Liver (tissue), 9 donors: ENCODE measurements around the gene RNF31. TPM values are rescaled to one million over a fixed set of nuclear protein-coding genes. Genes with fewer than 3 reads are reported as not detected.
A peak's percentile ranks its signal among the peaks of the same experiment; 100 is the strongest.

Experiments used
- DNase-seq: peaks from one replicate; pipeline ENCODE4 v3.0.0-alpha.2; 2017; ENCODE audit warnings: low spot score
- H3K27ac ChIP-seq, 2 donors: one replicate each; pipeline ENCODE4 v1.7.0; 2013; ENCODE audit warnings: inconsistent platforms in 2 of 2, low read length in 2 of 2, control low read depth in 1 of 2, low read depth in 1 of 2, mild to moderate bottlenecking in 1 of 2
- H3K27me3 ChIP-seq, 4 donors: one replicate each; pipeline versions ENCODE4 v1.6.1 to v1.7.0; 2013; ENCODE audit warnings: low read length in 3 of 4, inconsistent platforms in 1 of 4, mild to moderate bottlenecking in 1 of 4, moderate library complexity in 1 of 4; ENCODE audit not compliant: control insufficient read depth in 4 of 4, insufficient read depth in 4 of 4
- H3K36me3 ChIP-seq, 4 donors: one replicate each; pipeline versions ENCODE4 v1.6.1 to v1.7.0; 2013; ENCODE audit warnings: low read length in 3 of 4, mild to moderate bottlenecking in 3 of 4, low read depth in 1 of 4, moderate library complexity in 1 of 4; ENCODE audit not compliant: control insufficient read depth in 4 of 4, insufficient read depth in 3 of 4
- H3K4me1 ChIP-seq, 4 donors: one replicate each; pipeline versions ENCODE4 v1.6.1 to v1.7.0; 2013; ENCODE audit warnings: low read length in 3 of 4, mild to moderate bottlenecking in 3 of 4, moderate library complexity in 1 of 4; ENCODE audit not compliant: control insufficient read depth in 4 of 4, insufficient read depth in 4 of 4
- H3K4me3 ChIP-seq, 3 donors: one replicate each; pipeline versions ENCODE4 v1.6.1 to v1.7.0; 2013; ENCODE audit warnings: low read length in 3 of 3, control low read depth in 1 of 3, low read depth in 1 of 3, mild to moderate bottlenecking in 1 of 3
- H3K9ac ChIP-seq, 2 donors: one replicate each; pipeline ENCODE4 v1.7.0; 2013; ENCODE audit warnings: low read length in 2 of 2, mild to moderate bottlenecking in 2 of 2, moderate library complexity in 2 of 2, control low read depth in 1 of 2, low read depth in 1 of 2
- H3K9me3 ChIP-seq, 4 donors: one replicate each; pipeline versions ENCODE4 v1.6.1 to v1.7.0; 2013; ENCODE audit warnings: low read length in 3 of 4; ENCODE audit not compliant: control insufficient read depth in 4 of 4
- CTCF ChIP-seq: fragments of 150-350 bp; IDR thresholded peaks from 2 replicates; pipeline ENCODE4 v1.5.1; 2017; ENCODE audit warnings: improper control_type of control experiment, low read depth, low read length; ENCODE audit not compliant: missing input control
- FOXA1 ChIP-seq: IDR thresholded peaks from 2 replicates; pipeline ENCODE4 v1.6.1; 2016; ENCODE audit warnings: antibody characterized with exemption
- FOXA2 ChIP-seq: IDR thresholded peaks from 2 replicates; pipeline ENCODE4 v1.6.1; 2016; ENCODE audit warnings: antibody characterized with exemption
- GABPA ChIP-seq, 2 donors: IDR thresholded peaks in 1 of 2; conservative IDR thresholded peaks in 1 of 2; 2 replicates each; pipeline ENCODE4 v1.6.1; 2016; ENCODE audit warnings: antibody characterized with exemption in 2 of 2, mild to moderate bottlenecking in 1 of 2, moderate library complexity in 1 of 2
- HNF4A ChIP-seq, 2 donors: conservative IDR thresholded peaks; 2 replicates each; pipeline ENCODE4 v1.6.1; 2016; ENCODE audit warnings: antibody characterized with exemption in 2 of 2, mild to moderate bottlenecking in 2 of 2
- HNF4G ChIP-seq: IDR thresholded peaks from 2 replicates; pipeline ENCODE4 v1.6.1; 2016; ENCODE audit warnings: antibody characterized with exemption
- JUND ChIP-seq, 2 donors: IDR thresholded peaks; 2 replicates each; pipeline ENCODE4 v1.6.1; 2016; ENCODE audit warnings: antibody characterized with exemption in 2 of 2
- NR2F2 ChIP-seq: IDR thresholded peaks from 2 replicates; pipeline ENCODE4 v1.6.1; 2016; ENCODE audit warnings: antibody characterized with exemption
- RAD21 ChIP-seq, 2 donors: IDR thresholded peaks; 2 replicates each; pipeline ENCODE4 v1.6.1; 2016; ENCODE audit warnings: antibody characterized with exemption in 2 of 2, mild to moderate bottlenecking in 2 of 2
- RXRA ChIP-seq, 2 donors: IDR thresholded peaks; 2 replicates each; pipeline ENCODE4 v1.6.1; 2017 to 2018; ENCODE audit warnings: antibody characterized with exemption in 2 of 2, mild to moderate bottlenecking in 1 of 2
- SP1 ChIP-seq: IDR thresholded peaks from 2 replicates; pipeline ENCODE4 v1.6.1; 2018; ENCODE audit warnings: antibody characterized with exemption, mild to moderate bottlenecking
- YY1 ChIP-seq: IDR thresholded peaks from 2 replicates; pipeline ENCODE4 v1.6.1; 2016; ENCODE audit warnings: antibody characterized with exemption, mild to moderate bottlenecking
- WGBS: extraction: QIAGEN DNeasy Blood & Tissue Kit; methylation state at CpG from one replicate; pipeline ENCODE4 v1.1.7; 2013; 5-methylcytosine and 5-hydroxymethylcytosine counted together
- polyA plus RNA-seq, 2 donors: library from polyadenylated mRNA; stranded (reverse) in 1 of 2; unstranded in 1 of 2; fragments of 200-250 nt in 1 of 2; fragments of >200 nt in 1 of 2; fragmentation: Nextera tagmentation in 1 of 2; extraction: Ambion mirVana in 1 of 2; gene quantifications; one replicate each; pipeline versions ENCODE4 v1.2.1 to v1.2.3, GENCODE V29; 2013 to 2015
- total RNA-seq, 2 donors: library from RNA; depleted of rRNA; stranded (reverse); fragments of >200 nt; gene quantifications; one replicate each; pipeline ENCODE4 v1.2.3, GENCODE V29; 2014
- TF ChIP-seq, protein P1 (sequence below): IDR thresholded peaks from 2 replicates; pipeline ENCODE4 v1.6.1; 2016; ENCODE audit warnings: antibody characterized with exemption, mild to moderate bottlenecking
- donor health status: healthy.
- donor health status: healthy.
- donor health status: healthy.
- donor health status: healthy.
- donor health status: healthy.

The RNF31 gene
- total and polyA plus RNA-seq, 4 donors, result 16.3 to 36.0 (median 20.9) TPM

DNA sequence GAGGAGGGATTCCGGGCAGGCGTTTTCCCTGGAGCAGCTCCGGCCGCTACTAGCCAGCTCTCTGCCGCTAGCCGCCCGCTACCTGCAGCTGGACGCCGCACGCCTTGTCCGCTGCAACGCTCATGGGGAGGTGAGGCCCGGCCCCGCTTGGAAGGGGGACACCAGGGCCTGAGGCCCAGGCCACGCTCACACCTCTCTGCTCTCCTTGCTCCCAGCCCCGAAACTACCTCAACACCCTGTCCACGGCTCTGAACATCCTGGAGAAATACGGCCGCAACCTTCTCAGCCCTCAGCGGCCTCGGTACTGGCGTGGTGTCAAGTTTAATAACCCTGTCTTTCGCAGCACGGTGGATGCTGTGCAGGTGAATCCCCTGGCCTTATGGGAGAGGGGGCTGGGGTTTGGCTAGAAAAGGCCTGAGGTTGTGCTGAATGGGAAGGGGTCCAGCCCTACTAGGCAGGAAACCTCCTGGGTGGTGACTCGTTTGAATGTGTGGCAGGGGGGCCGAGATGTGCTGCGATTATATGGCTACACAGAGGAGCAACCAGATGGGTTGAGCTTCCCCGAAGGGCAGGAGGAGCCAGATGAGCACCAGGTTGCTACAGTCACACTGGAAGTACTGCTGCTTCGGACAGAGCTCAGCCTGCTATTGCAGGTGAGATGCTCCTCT, 597 bp downstream of the RNF31 start:
- 6% methylated on average over 29 of the region's 29 CpGs for WGBS

GRCh38 chr14:24149302-24149969, 2.1 kb downstream of the RNF31 start:
- H3K4me1 ChIP-seq, result peaks cover 3 to 32% (median 21%) of the 10 kb centered on the region in 4 donors
- peaks cover 1 to 35% (median 31%) of the 10 kb centered on the region in 4 donors for H3K36me3 ChIP-seq
- DNase-seq, result no peak
- no peak overlapping the region for H3K9ac ChIP-seq
- H3K9me3 ChIP-seq, result no peaks in the 10 kb centered on the region
- TF ChIP-seq YY1, result no peak
- H3K27me3 ChIP-seq, result no peaks in the 10 kb centered on the region
- H3K27ac ChIP-seq, result no peak overlapping the region
- no peak overlapping the region for H3K4me3 ChIP-seq
- WGBS, result 96% methylated on average over 3 of the region's 3 CpGs

More for the DNA sequence above, 597 bp downstream of the RNF31 start:
- DNase-seq, result no peak
- H3K9ac ChIP-seq, result peak overlapping the region; percentile 57 to 79
- H3K4me3 ChIP-seq, result peak overlapping the region; percentile 87 to 97 (median 93)
- H3K27me3 ChIP-seq, result no peaks in the 10 kb centered on the region
- TF ChIP-seq RAD21 (IDR thresholded peaks at IDR 0.05), result no peak
- TF ChIP-seq FOXA1, result no peak
- TF ChIP-seq JUND (IDR thresholded peaks at IDR 0.05), result no peak
- no peak for TF ChIP-seq FOXA2
- TF ChIP-seq, protein P1, sequence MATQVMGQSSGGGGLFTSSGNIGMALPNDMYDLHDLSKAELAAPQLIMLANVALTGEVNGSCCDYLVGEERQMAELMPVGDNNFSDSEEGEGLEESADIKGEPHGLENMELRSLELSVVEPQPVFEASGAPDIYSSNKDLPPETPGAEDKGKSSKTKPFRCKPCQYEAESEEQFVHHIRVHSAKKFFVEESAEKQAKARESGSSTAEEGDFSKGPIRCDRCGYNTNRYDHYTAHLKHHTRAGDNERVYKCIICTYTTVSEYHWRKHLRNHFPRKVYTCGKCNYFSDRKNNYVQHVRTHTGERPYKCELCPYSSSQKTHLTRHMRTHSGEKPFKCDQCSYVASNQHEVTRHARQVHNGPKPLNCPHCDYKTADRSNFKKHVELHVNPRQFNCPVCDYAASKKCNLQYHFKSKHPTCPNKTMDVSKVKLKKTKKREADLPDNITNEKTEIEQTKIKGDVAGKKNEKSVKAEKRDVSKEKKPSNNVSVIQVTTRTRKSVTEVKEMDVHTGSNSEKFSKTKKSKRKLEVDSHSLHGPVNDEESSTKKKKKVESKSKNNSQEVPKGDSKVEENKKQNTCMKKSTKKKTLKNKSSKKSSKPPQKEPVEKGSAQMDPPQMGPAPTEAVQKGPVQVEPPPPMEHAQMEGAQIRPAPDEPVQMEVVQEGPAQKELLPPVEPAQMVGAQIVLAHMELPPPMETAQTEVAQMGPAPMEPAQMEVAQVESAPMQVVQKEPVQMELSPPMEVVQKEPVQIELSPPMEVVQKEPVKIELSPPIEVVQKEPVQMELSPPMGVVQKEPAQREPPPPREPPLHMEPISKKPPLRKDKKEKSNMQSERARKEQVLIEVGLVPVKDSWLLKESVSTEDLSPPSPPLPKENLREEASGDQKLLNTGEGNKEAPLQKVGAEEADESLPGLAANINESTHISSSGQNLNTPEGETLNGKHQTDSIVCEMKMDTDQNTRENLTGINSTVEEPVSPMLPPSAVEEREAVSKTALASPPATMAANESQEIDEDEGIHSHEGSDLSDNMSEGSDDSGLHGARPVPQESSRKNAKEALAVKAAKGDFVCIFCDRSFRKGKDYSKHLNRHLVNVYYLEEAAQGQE, result no peak
- no peak for TF ChIP-seq CTCF
- no peak for TF ChIP-seq SP1
- TF ChIP-seq HNF4A (conservative IDR thresholded peaks at IDR 0.05), result no peak
- TF ChIP-seq GABPA (IDR thresholded peaks at IDR 0.05 in 1 of 2, conservative IDR thresholded peaks at IDR 0.05 in 1 of 2), result no peak
- H3K9me3 ChIP-seq, result no peaks in the 10 kb centered on the region
- H3K4me1 ChIP-seq, result peaks cover 3 to 35% (median 21%) of the 10 kb centered on the region in 4 donors
- H3K36me3 ChIP-seq, result peaks cover 5 to 43% (median 34%) of the 10 kb centered on the region in 4 donors
- H3K27ac ChIP-seq, result peak overlapping the region; percentile 89 to 91

DNA sequence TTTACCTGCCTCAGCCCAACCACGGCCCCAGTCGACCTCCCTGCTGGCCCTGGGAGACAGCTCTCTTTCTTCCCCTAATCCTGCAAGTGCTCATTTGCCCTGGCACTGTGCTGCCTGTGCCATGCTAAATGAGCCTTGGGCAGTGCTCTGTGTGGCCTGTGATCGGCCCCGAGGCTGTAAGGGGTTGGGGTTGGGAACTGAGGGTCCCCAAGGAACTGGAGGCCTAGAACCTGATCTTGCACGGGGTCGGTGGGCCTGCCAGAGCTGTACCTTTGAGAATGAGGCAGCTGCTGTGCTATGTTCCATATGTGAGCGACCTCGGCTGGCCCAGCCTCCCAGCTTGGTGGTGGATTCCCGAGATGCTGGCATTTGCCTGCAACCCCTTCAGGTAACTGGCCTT, 2.8 kb downstream of the RNF31 start:
- Histone ChIP-seq H3K4me3 (no peak overlapping the region), H3K27me3 (no peaks in the 10 kb centered on the region), H3K36me3 (peaks cover 3 to 40% (median 35%) of the 10 kb centered on the region in 4 donors), H3K9me3 (no peaks in the 10 kb centered on the region), H3K9ac (no peak overlapping the region), H3K27ac (no peak overlapping the region), H3K4me1 (peaks cover 3 to 28% (median 21%) of the 10 kb centered on the region in 4 donors)
- WGBS, result 96% methylated on average over 9 of the region's 9 CpGs
- DNase-seq, result no peak
- TF ChIP-seq HNF4G, result no peak
- no peak for TF ChIP-seq RXRA (IDR thresholded peaks at IDR 0.05)
- no peak for TF ChIP-seq RAD21 (IDR thresholded peaks at IDR 0.05)
- no peak for TF ChIP-seq CTCF
- no peak for TF ChIP-seq FOXA2
- TF ChIP-seq JUND (IDR thresholded peaks at IDR 0.05), result no peak
- TF ChIP-seq NR2F2, result no peak
- TF ChIP-seq HNF4A (conservative IDR thresholded peaks at IDR 0.05), result no peak
- no peak for TF ChIP-seq FOXA1
- TF ChIP-seq, protein P1, result no peak
